ENCODE results near the gene ONECUT3. TPM values are rescaled to one million over a fixed set of nuclear protein-coding genes. Genes with fewer than 3 reads are reported as not detected.
"Not testable (repeated sequence)": the region's sequence is repeated elsewhere in the genome, so short reads cannot be mapped to it uniquely, and the experiment has no call there.

The ONECUT3 gene
- total RNA-seq, 1 experiment from 2014 or later = not detected

DNA sequence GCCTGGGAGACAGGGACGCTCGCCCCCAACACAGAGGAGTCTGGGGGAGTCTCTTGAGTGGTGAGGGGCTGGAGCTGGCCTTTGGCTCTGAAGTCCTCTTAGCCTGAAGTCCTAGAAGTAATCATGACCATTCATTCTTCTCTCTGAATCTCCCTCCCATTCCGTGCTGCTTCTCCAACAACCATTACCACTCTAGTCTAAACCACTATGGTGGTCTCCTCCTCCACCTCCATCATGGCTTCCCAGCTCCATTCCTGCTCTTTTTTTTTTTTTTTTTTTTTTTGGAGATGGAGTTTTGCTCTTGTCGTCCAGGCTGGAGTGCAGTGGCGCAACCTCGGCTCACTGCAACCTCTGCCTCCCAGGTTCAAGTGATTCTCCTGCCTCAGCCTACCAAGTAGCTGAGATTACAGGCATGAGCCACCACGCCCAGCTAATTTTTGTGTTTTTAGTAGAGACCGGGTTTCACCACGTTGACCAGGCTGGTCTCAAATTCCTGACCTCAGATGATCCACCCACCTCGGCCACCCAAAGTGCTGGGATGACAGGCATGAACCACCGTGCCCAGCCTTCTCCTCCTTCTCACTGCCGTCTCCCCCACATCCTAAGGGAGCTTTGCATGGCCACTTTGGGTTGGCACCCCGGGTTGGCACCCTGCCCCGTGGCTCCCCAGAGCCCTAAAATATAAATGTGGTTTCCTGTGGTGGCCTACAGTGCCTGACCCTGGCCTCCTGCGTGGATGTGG lies 7.7 kb downstream of the ONECUT3 start:
- H3K4me3 ChIP-seq, H3K9me3 ChIP-seq, H3K36me3 ChIP-seq, DNase-seq: not testable (repeated sequence)
- peaks cover 73% of the 10 kb centered on the region for H3K27me3 ChIP-seq

GRCh38 chr19:1761528-1762242 lies 8.4 kb downstream of the ONECUT3 start:
- Histone ChIP-seq H3K27me3 (peaks cover 71% of the 10 kb centered on the region), H3K9me3 (no peaks in the 10 kb centered on the region), H3K4me3 (no peak overlapping the region), H3K36me3 (no peaks in the 10 kb centered on the region)
- DNase-seq = no peak

DNA sequence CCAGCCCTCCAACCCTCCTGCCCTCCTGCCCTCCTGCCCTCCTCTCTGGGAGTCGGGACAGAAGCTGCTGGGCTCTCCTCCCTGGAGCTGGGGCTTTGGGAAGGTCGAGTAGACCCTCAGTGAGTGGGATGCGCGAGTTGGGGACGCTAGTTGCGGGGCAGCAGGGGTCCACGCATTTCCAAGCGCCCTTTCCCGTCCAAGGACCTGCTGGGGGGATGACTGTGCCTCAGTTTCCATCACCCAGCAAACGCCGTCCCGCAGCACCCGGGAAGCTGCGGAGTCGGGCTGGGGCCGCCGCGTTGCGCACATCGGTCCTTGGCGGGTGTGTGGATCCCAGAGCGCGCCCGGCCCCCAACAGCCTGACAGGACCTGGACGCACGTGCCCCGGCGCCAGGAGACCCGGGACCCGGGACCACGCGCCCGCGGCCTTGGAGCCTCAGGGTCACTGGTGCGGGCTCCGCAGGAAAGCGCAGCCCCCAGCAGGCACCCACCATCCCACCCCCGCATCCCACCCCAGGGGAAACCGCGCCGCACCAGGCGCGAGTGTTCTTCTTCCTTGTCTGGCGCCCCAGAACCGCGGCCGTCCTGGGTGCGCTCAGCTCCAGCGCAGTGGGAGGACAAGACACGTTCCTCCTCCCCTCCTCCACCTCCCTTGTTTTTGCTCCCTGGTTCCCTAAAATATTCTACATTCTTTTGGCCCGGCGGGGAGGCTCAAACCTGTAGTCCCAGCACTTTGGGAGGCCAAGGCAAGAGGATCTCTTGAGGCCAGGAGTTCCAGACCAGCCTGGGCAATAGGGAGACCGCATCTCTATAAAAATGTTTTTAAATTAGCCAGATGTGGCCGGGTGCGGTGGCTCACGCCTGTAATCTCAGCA lies 9.2 kb downstream of the ONECUT3 start:
- DNase-seq = no peak
- H3K36me3 ChIP-seq = no peaks in the 10 kb centered on the region
- H3K9me3 ChIP-seq = no peaks in the 10 kb centered on the region
- peaks cover 67% of the 10 kb centered on the region for H3K27me3 ChIP-seq
- no peak overlapping the region for H3K4me3 ChIP-seq

- no peaks in the 10 kb centered on the region for H3K36me3 ChIP-seq
- no peaks in the 10 kb centered on the region for H3K9me3 ChIP-seq
- peaks cover 58% of the 10 kb centered on the region for H3K27me3 ChIP-seq
- no peak overlapping the region for H3K4me3 ChIP-seq
- no peak for DNase-seq
Measured at GRCh38 chr19:1763648-1764639, 10.6 kb downstream of the ONECUT3 start.

- H3K36me3 ChIP-seq = no peaks in the 10 kb centered on the region
- H3K9me3 ChIP-seq = no peaks in the 10 kb centered on the region
- no peak for DNase-seq
- H3K27me3 ChIP-seq = peaks cover 53% of the 10 kb centered on the region
- H3K4me3 ChIP-seq = no peak overlapping the region
Measured at GRCh38 chr19:1764729-1765128, 11.4 kb downstream of the ONECUT3 start.

DNA sequence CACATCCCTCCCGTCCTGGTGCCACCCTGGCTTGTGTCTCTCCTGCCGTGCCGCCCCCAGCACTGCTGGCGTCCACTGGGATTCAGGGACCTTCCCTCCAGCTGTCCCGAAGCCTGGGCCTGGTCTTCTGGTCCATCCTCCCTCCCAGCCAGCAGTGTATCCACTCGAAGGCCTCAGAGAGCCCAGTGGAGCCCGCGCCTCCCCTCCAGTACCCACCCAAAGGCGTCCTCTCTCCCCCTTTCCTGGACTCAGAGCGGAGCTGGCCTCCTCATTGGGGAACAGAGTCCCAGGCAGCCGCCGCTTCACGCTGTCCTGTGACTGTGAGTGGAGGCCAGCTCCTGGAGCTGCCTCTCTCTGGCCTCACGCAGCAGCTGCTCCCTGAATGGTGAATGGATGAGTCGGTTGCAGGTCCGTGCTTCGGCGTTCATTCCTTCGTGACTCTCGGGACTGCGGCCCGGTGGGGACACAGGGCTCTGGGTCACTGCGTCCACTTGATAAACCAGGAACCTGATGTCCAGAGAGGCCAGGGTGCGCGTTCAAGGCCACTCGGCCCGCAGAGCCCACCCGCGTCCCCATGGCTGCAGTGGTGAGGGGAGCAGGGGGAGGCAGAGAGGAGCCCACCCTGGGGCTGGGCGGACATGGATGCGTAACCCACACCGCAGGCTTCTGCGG lies 12.1 kb downstream of the ONECUT3 start:
- H3K36me3 ChIP-seq = no peaks in the 10 kb centered on the region
- H3K4me3 ChIP-seq = no peak overlapping the region
- no peaks in the 10 kb centered on the region for H3K9me3 ChIP-seq
- DNase-seq = no peak
- peaks cover 46% of the 10 kb centered on the region for H3K27me3 ChIP-seq

DNA sequence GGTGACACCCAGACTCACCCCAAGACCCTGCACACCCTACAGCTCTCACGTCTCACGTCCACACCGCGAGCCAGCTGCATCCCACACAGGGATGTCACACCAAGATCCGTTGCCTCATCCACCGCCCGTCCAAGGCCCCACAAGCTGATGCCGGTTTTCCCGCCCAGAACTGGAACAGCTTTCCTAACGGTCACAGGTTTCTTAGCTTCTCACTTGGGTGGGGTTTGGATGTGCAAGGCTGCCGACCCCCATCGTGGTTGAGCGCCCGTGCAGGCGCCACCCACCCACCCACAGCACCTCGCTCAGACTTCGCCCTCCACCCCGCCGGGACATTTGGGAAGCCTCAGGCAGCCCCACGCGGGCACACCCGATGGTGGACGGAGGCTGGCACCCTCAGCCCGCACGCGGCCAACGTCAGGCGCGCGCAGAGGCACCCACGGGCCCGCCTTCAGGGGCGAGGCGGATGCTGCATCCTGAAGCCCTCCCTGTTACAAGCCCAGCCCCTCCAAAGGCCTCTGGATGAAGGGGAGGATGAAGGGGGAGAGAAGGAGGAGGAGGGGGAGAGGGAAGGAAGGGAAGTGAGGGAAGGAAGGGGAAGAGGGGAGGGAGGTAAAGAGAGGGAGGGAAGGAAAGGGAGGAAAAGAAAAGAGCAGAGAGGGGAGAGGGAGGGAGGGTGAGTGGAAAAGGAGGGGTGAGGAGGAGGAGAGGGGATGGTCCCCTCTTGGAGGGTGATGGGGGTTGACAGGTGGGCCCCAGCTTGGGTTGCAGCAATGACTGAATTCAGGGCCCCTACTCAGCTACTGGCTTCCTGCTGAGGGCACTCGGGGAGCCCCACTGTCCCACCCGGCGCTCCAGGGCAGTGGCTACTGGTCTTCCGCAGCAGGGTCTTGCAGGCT lies 12.8 kb downstream of the ONECUT3 start:
- Histone ChIP-seq H3K36me3 (no peaks in the 10 kb centered on the region), H3K27me3 (peaks cover 42% of the 10 kb centered on the region), H3K4me3 (no peak overlapping the region), H3K9me3 (peaks cover 4% of the 10 kb centered on the region)
- DNase-seq = no peak

- H3K36me3 ChIP-seq = no peaks in the 10 kb centered on the region
- DNase-seq = no peak
Measured at GRCh38 chr19:1766800-1767352, 13.6 kb downstream of the ONECUT3 start.

GRCh38 chr19:1767464-1767933 lies 14.2 kb downstream of the ONECUT3 start:
- DNase-seq = no peak
- Histone ChIP-seq H3K36me3 (no peaks in the 10 kb centered on the region), H3K27me3 (peaks cover 28% of the 10 kb centered on the region), H3K4me3 (no peak overlapping the region), H3K9me3 (peaks cover 8% of the 10 kb centered on the region)

More at GRCh38 chr19:1766800-1767352, 13.6 kb downstream of the ONECUT3 start:
- H3K27me3 ChIP-seq = peaks cover 34% of the 10 kb centered on the region
- peaks cover 8% of the 10 kb centered on the region for H3K9me3 ChIP-seq
- H3K4me3 ChIP-seq = no peak overlapping the region

GRCh38 chr19:1768248-1768647 lies 14.9 kb downstream of the ONECUT3 start:
- Histone ChIP-seq H3K36me3 (no peaks in the 10 kb centered on the region), H3K9me3 (peaks cover 8% of the 10 kb centered on the region), H3K27me3 (peaks cover 23% of the 10 kb centered on the region), H3K4me3 (no peak overlapping the region)
- DNase-seq = no peak

- H3K9me3 ChIP-seq = peaks cover 8% of the 10 kb centered on the region
- no peak overlapping the region for H3K4me3 ChIP-seq
- H3K36me3 ChIP-seq = no peaks in the 10 kb centered on the region
- H3K27me3 ChIP-seq = peaks cover 16% of the 10 kb centered on the region
- no peak for DNase-seq
Measured at GRCh38 chr19:1768918-1769644, 15.8 kb downstream of the ONECUT3 start.

- no peak for DNase-seq
- Histone ChIP-seq H3K9me3 (peaks cover 8% of the 10 kb centered on the region), H3K27me3 (peaks cover 14% of the 10 kb centered on the region), H3K4me3 (no peak overlapping the region), H3K36me3 (no peaks in the 10 kb centered on the region)
Measured at GRCh38 chr19:1769645-1769985, 16.3 kb downstream of the ONECUT3 start.

DNA sequence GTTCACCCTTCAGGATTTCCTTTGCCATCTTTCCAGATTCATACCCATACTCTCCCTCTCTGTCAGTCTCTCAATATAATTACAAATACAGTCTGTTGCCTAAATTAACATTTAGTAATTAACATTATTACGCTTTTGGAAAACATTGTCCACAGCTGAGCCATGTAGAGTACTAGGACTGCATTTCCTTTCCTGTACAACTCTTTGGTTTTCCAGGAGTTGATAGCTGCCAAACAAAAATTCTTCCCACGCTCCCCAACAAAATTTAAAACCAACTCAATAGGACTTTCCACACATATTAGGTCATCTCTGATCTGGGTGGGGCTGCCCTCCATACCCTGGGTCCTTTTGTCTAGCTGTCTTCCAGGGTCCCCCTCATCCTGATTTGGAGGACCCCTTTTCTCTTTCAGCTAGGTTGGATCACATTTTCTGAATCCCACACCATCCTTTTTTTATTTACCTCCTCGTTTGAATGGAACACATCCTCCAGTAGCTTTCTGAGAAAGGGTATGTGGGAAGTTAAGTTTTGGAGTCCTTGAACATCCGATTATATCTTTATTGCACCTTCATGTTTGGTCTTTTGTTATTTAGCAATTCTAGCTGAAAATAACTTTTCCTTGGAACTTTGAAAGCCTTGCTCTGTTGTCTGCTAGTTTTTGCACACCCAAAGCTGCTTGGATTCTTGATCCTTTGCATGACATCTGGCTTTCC lies 17.7 kb downstream of the ONECUT3 start:
- DNase-seq = no peak
- Histone ChIP-seq H3K36me3 (no peaks in the 10 kb centered on the region), H3K4me3 (no peak overlapping the region), H3K27me3 (peaks cover 12% of the 10 kb centered on the region; the same call in 1 of the 2 replicates), H3K9me3 (peaks cover 8% of the 10 kb centered on the region)

All from MG63 (cell line).